Effector memory CD8-positive, alpha-beta T cell (primary cell): ENCODE data around the gene NDST1.

Source experiments
- ATAC-seq: fragments of 150-1000 bp; cut with Tn5 transposase; replicated peaks from 2 replicates; pipeline ENCODE4 v1.10.0; 2021; ENCODE audit warnings: mild to moderate bottlenecking, moderate library complexity
- DNase-seq, 3 experiments: peaks; one replicate each; pipeline ENCODE4 v3.0.0; 2021
- H3K27ac Mint-ChIP-seq, 2 donors: one replicate each; pipeline ENCODE4 v1.8.0; 2022; ENCODE audit warnings: mild to moderate bottlenecking in 2 of 2, mixed read lengths in 2 of 2, moderate library complexity in 2 of 2
- H3K27me3 Mint-ChIP-seq, 2 donors: one replicate each; pipeline ENCODE4 v1.8.0; 2022; ENCODE audit warnings: mixed read lengths in 2 of 2
- H3K36me3 Mint-ChIP-seq: one replicate; pipeline ENCODE4 v1.8.0; 2022; ENCODE audit warnings: mild to moderate bottlenecking, moderate library complexity, mixed read lengths; ENCODE audit not compliant: insufficient read depth
- H3K4me1 Mint-ChIP-seq, 2 donors: one replicate each; pipeline ENCODE4 v1.8.0; 2022; ENCODE audit warnings: low read depth in 2 of 2, mixed read lengths in 2 of 2
- H3K4me3 Mint-ChIP-seq, 2 donors: one replicate each; pipeline ENCODE4 v1.8.0; 2022; ENCODE audit warnings: mild to moderate bottlenecking in 2 of 2, mixed read lengths in 2 of 2, moderate library complexity in 2 of 2
- H3K9me3 Mint-ChIP-seq, 2 donors: one replicate each; pipeline ENCODE4 v1.8.0; 2022; ENCODE audit warnings: mixed read lengths in 2 of 2

NDST1 gene

GRCh38 chr5:150506571-150507473, 1.1 kb upstream of the NDST1 start:
- no peak overlapping the region for H3K27ac Mint-ChIP-seq
- H3K4me3 Mint-ChIP-seq = no peak overlapping the region
- peaks cover 0 to 2% of the 10 kb centered on the region in 2 donors for H3K27me3 Mint-ChIP-seq

GRCh38 chr5:150508277-150508640, 328 bp downstream of the NDST1 start:
- Mint-ChIP-seq H3K36me3 (no peaks in the 10 kb centered on the region), H3K4me1 (peaks cover 0 to 3% of the 10 kb centered on the region in 2 donors), H3K27ac (no peak overlapping the region), H3K4me3 (no peak overlapping the region), H3K9me3 (no peaks in the 10 kb centered on the region), H3K27me3 (no peaks in the 10 kb centered on the region)
- no peak for DNase-seq
- ATAC-seq = no peak

More at GRCh38 chr5:150506571-150507473, 1.1 kb upstream of the NDST1 start:
- Mint-ChIP-seq H3K9me3 (no peaks in the 10 kb centered on the region), H3K36me3 (no peaks in the 10 kb centered on the region), H3K4me1 (peaks cover 0 to 3% of the 10 kb centered on the region in 2 donors)
- ATAC-seq = no peak
- no peak for DNase-seq

- H3K27me3 Mint-ChIP-seq = no peaks in the 10 kb centered on the region
- H3K36me3 Mint-ChIP-seq = no peaks in the 10 kb centered on the region
- ATAC-seq (no peak), DNase-seq (no peak)
- peaks cover 0 to 3% of the 10 kb centered on the region in 2 donors for H3K4me1 Mint-ChIP-seq
- H3K9me3 Mint-ChIP-seq = no peaks in the 10 kb centered on the region
- no peak overlapping the region for H3K4me3 Mint-ChIP-seq
- no peak overlapping the region for H3K27ac Mint-ChIP-seq
Observed at GRCh38 chr5:150508828-150509227, 897 bp downstream of the NDST1 start.

GRCh38 chr5:150509992-150510391, 2.1 kb downstream of the NDST1 start:
- ATAC-seq (no peak), DNase-seq (no peak)
- no peak overlapping the region for H3K4me3 Mint-ChIP-seq
- no peak overlapping the region for H3K27ac Mint-ChIP-seq
- no peaks in the 10 kb centered on the region for H3K36me3 Mint-ChIP-seq
- H3K9me3 Mint-ChIP-seq = no peaks in the 10 kb centered on the region
- peaks cover 0 to 3% of the 10 kb centered on the region in 2 donors for H3K4me1 Mint-ChIP-seq
- H3K27me3 Mint-ChIP-seq = no peaks in the 10 kb centered on the region

- Mint-ChIP-seq H3K27me3 (no peaks in the 10 kb centered on the region), H3K4me3 (no peak overlapping the region), H3K27ac (no peak overlapping the region), H3K9me3 (no peaks in the 10 kb centered on the region), H3K36me3 (no peaks in the 10 kb centered on the region), H3K4me1 (peaks cover 0 to 3% of the 10 kb centered on the region in 2 donors)
- DNase-seq (no peak), ATAC-seq (no peak)
Observed at GRCh38 chr5:150510460-150511263, 2.7 kb downstream of the NDST1 start.

- ATAC-seq (no peak), DNase-seq (no peak)
- Mint-ChIP-seq H3K27ac (no peak overlapping the region), H3K4me1 (peaks cover 0 to 3% of the 10 kb centered on the region in 2 donors), H3K4me3 (no peak overlapping the region), H3K9me3 (no peaks in the 10 kb centered on the region), H3K36me3 (no peaks in the 10 kb centered on the region), H3K27me3 (no peaks in the 10 kb centered on the region)
Observed at GRCh38 chr5:150511578-150512367, 3.8 kb downstream of the NDST1 start.

- Mint-ChIP-seq H3K4me1 (peaks cover 0 to 3% of the 10 kb centered on the region in 2 donors), H3K27ac (no peak overlapping the region), H3K4me3 (no peak overlapping the region), H3K9me3 (no peaks in the 10 kb centered on the region), H3K36me3 (no peaks in the 10 kb centered on the region), H3K27me3 (no peaks in the 10 kb centered on the region)
- ATAC-seq (no peak), DNase-seq (no peak)
Observed at GRCh38 chr5:150512368-150512747, 4.4 kb downstream of the NDST1 start.

GRCh38 chr5:150513375-150514309, 5.7 kb downstream of the NDST1 start:
- Mint-ChIP-seq H3K27me3 (no peaks in the 10 kb centered on the region), H3K9me3 (no peaks in the 10 kb centered on the region), H3K36me3 (no peaks in the 10 kb centered on the region), H3K4me1 (peaks cover 0 to 3% of the 10 kb centered on the region in 2 donors), H3K27ac (no peak overlapping the region), H3K4me3 (no peak overlapping the region)
- ATAC-seq = no peak
- DNase-seq = no peak

- peak overlapping the region in 1 of 2 donors; percentile 17 for H3K27ac Mint-ChIP-seq
- no peaks in the 10 kb centered on the region for H3K9me3 Mint-ChIP-seq
- no peak for DNase-seq
- H3K27me3 Mint-ChIP-seq = no peaks in the 10 kb centered on the region
- peaks cover 0 to 3% of the 10 kb centered on the region in 2 donors for H3K4me1 Mint-ChIP-seq
- H3K36me3 Mint-ChIP-seq = no peaks in the 10 kb centered on the region
- no peak for ATAC-seq
- no peak overlapping the region for H3K4me3 Mint-ChIP-seq
Observed at GRCh38 chr5:150514708-150515211, 6.8 kb downstream of the NDST1 start.

- no peaks in the 10 kb centered on the region for H3K9me3 Mint-ChIP-seq
- ATAC-seq (no peak), DNase-seq (no peak)
- H3K27ac Mint-ChIP-seq = peak overlapping the region in 1 of 2 donors; percentile 17
- peaks cover 0 to 3% of the 10 kb centered on the region in 2 donors for H3K4me1 Mint-ChIP-seq
- no peaks in the 10 kb centered on the region for H3K36me3 Mint-ChIP-seq
- no peak overlapping the region for H3K4me3 Mint-ChIP-seq
- H3K27me3 Mint-ChIP-seq = no peaks in the 10 kb centered on the region
Observed at GRCh38 chr5:150515446-150515845, 7.5 kb downstream of the NDST1 start.

GRCh38 chr5:150516011-150516410, 8.1 kb downstream of the NDST1 start:
- H3K4me3 Mint-ChIP-seq = no peak overlapping the region
- no peaks in the 10 kb centered on the region for H3K36me3 Mint-ChIP-seq
- peaks cover 0 to 3% of the 10 kb centered on the region in 2 donors for H3K4me1 Mint-ChIP-seq
- no peaks in the 10 kb centered on the region for H3K27me3 Mint-ChIP-seq
- DNase-seq (no peak), ATAC-seq (no peak)
- no peak overlapping the region for H3K27ac Mint-ChIP-seq
- H3K9me3 Mint-ChIP-seq = no peaks in the 10 kb centered on the region
